ENCODE data around the gene JMJD6.

DNA sequence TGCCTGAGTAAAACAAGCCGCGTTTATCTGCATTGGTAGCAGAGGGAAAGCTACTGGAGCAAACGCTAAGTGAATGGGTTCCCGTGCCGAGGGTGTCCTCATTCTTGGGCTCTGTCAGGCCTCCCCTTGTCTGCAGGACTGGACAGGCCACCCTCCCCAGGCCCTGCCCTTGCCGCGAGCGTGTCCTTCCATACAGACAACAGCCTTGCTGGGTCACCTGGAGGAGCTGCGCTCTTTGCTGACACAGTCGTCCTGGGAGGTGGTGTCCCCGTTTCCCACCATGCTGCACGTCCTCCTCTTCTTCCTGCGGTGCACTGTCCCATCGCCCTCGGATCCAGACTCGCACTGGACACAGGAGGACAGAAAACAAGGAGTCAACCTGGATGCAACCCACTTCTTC is 7.9 kb downstream of the JMJD6 start:
- TF ChIP-seq ZNF274 (IDR thresholded peaks at IDR 0.05; ENCODE audit: borderline replicate concordance, low read depth, low read length) = no peak
- TF ChIP-seq HDAC2 (IDR thresholded peaks at IDR 0.05) = no peak
